Skin epidermis (tissue), 12 donors: ENCODE measurements around the gene HOXA11.

Experiments
- H3K27ac ChIP-seq, 21 experiments: fragments of 200-600 bp; sonication (generic) in 11 of 21; one replicate each; pipeline ENCODE4 v1.5.0; 2020; ENCODE audit warnings: mild to moderate bottlenecking in 3 of 21, inconsistent platforms in 2 of 21, moderate library complexity in 2 of 21
- H3K4me3 ChIP-seq, 7 experiments: fragments of 200-600 bp; sonication (generic) in 2 of 7; one replicate each; pipeline ENCODE4 v1.5.0; 2020; ENCODE audit warnings: inconsistent platforms in 2 of 7, mild to moderate bottlenecking in 2 of 7, moderate library complexity in 1 of 7

HOXA11 gene

DNA sequence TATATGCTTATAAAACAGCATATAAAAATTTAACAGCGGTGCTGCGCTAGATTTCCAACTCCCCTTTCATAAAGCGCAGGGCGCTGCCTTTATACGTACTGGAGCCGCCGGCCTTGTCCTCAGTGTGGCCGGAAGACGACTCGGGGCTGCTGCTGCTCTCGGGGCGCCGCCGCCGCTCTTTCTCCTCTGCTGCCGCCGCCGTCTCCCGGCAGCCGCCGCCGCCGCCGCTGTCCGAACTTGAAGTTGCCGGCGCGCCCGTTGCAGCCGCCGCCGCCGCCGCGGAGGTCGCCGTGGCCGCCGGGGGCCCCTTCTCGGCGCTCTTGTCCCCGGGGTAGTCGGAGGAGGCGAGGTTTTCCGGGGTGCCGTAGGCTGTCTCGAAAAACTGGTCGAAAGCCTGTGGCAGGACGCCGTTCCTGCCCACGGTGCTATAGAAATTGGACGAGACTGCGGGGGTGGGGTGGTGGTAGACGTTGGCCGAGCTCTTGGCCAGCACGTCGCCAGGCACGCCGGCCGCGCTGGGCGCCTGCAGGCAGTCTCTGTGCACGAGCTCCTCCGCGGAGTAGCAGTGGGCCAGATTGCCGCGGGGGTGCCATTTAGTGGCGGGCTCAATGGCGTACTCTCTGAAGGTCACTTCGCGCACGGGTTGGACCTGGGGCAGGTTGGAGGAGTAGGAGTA lies 557 bp downstream of the HOXA11 start:
- Histone ChIP-seq H3K27ac (peak overlapping the region in 10 of 21 experiments; percentile 21 to 81 (median 74)), H3K4me3 (peak overlapping the region; percentile 16 to 48 (median 41))

DNA sequence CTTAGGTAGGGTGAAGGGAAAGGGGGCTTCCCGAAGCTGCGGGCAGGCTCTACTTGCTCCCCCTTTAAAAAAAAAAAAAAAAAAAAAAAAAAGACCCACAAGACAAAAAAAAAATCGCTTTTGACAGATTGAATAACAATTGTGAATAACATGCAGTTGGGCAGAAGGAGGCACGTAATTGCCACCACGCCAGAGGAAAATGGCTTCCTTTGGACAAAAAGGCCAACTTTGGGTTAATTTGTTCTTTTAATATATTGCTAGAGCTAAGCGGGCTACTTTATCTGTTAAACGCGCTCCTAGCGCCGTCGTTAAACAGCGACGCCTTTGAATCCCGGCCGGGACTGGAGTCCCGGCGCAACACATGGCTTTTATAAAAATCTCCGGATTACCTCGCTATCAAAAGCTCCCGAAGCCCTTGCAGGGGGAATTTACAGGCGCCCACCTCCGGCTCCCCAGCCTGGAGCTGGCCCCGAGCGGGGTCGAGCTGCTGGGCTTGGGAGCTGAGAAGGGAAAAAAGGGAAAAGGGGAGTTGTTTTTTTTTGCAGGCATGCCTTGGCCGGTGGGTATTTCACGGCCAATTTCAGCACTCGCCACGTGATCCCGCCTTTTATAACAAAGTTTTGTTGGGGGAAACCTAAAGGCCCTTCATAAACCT lies 1.2 kb downstream of the HOXA11 start:
- Histone ChIP-seq H3K4me3 (peak overlapping the region; percentile 16 to 48 (median 41)), H3K27ac (peak overlapping the region in 10 of 21 experiments; percentile 21 to 81 (median 74))

DNA sequence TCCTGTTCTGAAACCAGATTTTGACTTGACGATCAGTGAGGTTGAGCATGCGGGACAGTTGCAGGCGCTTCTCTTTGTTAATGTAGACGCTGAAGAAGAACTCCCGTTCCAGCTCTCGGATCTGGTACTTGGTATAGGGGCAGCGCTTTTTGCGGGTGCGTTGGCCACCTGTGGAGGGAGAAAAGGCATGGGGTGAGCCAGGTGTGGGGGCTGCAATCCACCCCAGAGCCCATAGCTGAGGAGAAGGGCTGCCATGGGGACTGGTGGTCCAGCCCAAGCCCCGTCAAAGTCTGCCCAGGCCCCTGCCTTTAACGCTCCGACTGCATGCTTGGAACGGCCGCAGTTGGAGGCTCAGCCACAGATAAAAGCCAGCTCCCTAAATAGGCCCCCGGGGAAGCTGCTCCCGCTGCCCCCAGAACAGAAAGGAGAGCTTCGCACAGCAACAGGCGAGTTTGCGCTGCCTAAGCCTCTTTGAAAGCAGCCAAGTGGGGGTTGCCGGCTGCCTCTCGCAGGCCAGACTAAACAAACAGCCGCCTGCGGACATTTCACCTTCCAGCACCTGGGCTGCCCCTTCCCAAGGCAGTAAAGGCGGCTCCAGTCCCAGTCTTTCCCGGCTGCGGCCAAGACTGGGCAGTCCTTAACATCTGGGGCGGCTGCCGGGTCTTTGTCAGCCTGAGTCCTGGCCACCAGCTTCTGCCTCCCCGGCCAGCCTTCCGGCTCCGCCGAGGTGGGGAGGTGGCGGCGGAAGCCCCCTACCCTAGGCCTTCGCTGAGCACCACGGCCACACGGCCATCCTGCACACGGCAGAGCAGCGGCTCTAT lies 2.0 kb downstream of the HOXA11 start:
- peak overlapping the region in 7 of 21 experiments; percentile 27 to 81 (median 74) for H3K27ac ChIP-seq
- peak overlapping the region in 4 of 7 experiments; percentile 8 to 48 (median 44) for H3K4me3 ChIP-seq

- H3K27ac ChIP-seq: peak overlapping the region in 1 of 21 experiments; percentile 31
- peak overlapping the region in 1 of 7 experiments; percentile 43 for H3K4me3 ChIP-seq
Observed at GRCh38 chr7:27182285-27182841, 2.7 kb downstream of the HOXA11 start.

GRCh38 chr7:27181795-27182275 lies 3.2 kb downstream of the HOXA11 start:
- H3K27ac ChIP-seq: peak overlapping the region in 1 of 21 experiments; percentile 31
- no peak overlapping the region for H3K4me3 ChIP-seq

DNA sequence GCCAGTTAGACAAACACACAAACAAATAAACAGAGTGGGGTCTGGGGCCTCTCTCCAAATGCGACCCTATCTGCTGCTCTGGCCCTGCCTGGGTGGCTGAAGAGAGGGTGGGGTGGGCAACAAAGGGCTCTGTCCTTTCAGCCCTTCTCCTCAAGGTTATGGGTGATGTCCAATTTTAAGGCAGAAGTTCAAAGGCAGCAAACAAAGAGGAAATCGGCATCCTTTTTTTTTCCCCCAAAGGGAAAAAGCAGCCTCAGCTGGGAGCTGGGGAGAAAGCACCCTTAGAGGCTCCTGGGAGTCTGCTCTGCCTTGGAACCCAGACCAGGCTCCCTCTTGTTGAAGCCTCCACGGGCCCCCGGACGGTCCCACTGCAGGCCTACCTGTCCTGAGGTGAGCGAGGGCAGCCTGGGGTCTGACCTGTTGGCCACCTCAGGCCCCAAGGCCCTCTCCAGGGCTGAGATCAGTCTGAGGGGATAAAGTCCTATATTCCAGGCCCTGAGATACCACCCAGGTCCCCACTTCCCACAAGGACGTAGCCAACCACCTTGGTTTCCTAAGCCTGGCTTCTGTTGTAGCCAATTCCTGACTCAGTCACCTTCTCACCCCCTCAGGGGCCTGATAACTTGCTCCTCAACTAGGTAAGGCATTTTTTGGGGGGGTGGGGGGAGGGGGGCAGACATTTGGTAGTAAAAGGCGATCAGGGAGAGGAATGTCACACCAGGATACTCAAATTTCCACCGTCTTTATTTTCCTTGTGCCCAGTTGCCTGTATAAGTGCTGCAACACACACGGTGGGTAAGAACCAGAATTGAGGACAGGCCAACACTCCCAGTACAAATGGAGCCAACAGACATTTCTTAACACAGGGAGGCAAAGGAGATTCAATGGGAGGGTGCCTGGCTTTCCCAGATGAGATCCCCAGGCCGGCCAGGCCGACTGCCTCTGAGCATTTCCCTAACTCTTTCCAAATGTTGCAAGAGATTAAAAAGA lies 4.3 kb downstream of the HOXA11 start:
- Histone ChIP-seq H3K4me3 (no peak overlapping the region), H3K27ac (peak overlapping the region in 8 of 21 experiments; percentile 38 to 93 (median 54))

GRCh38 chr7:27179503-27180430 lies 5.3 kb downstream of the HOXA11 start:
- peak overlapping the region in 8 of 21 experiments; percentile 52 to 93 (median 66) for H3K27ac ChIP-seq
- peak overlapping the region in 2 of 7 experiments; percentile 3 to 25 for H3K4me3 ChIP-seq

DNA sequence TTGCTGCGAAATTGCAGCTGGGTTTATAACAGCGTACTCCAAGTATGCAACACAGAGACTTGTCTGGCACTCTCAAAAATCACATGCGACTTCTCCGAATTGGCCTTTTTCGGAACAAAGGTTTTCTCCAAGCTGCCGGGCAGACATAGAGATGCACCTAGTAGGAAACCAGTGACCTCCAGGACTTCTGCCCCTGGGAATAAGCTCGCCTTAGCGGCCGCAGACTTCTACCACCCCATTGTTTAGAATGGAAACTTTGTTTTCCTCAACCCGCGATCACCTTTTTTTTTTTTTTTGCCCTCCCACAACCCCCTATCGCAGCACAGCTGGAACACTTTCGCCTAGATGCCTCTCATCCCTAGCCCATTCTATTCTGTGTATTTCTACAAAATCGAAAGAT lies 6.0 kb downstream of the HOXA11 start:
- peak overlapping the region in 1 of 7 experiments; percentile 25 for H3K4me3 ChIP-seq
- peak overlapping the region in 7 of 21 experiments; percentile 54 to 93 (median 72) for H3K27ac ChIP-seq

- H3K4me3 ChIP-seq: peak overlapping the region in 1 of 7 experiments; percentile 25
Observed at GRCh38 chr7:27178366-27178765, 6.7 kb downstream of the HOXA11 start.

DNA sequence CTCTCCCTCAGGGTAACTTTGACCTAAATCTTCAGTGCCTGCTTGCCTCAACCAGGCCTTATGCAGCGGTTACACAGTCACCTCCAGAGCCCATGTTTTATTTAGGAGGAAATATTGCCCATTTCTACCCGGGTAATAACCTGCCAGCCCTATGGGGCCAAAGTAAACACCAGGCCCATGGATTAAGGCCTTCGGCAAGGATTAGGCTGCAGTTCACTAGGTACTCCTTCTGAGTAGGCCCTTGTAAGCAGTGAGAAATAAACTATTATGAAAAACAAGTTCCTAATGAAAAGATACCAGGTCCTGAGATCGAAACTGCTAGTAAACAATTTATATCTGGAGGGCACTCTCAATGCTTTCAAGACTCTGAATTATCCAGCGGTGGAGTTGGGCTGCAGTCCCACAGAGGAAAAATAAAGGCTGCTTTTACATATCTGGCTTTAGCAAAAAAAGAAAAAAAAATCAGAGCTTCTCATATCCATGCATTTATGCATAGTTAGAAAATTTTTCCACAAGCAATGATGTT lies 7.2 kb downstream of the HOXA11 start:
- peak overlapping the region in 7 of 21 experiments; percentile 39 to 97 (median 84) for H3K27ac ChIP-seq
- H3K4me3 ChIP-seq: peak overlapping the region in 1 of 7 experiments; percentile 4

More at GRCh38 chr7:27178366-27178765, 6.7 kb downstream of the HOXA11 start:
- peak overlapping the region in 3 of 21 experiments; percentile 54 to 93 (median 72) for H3K27ac ChIP-seq

DNA sequence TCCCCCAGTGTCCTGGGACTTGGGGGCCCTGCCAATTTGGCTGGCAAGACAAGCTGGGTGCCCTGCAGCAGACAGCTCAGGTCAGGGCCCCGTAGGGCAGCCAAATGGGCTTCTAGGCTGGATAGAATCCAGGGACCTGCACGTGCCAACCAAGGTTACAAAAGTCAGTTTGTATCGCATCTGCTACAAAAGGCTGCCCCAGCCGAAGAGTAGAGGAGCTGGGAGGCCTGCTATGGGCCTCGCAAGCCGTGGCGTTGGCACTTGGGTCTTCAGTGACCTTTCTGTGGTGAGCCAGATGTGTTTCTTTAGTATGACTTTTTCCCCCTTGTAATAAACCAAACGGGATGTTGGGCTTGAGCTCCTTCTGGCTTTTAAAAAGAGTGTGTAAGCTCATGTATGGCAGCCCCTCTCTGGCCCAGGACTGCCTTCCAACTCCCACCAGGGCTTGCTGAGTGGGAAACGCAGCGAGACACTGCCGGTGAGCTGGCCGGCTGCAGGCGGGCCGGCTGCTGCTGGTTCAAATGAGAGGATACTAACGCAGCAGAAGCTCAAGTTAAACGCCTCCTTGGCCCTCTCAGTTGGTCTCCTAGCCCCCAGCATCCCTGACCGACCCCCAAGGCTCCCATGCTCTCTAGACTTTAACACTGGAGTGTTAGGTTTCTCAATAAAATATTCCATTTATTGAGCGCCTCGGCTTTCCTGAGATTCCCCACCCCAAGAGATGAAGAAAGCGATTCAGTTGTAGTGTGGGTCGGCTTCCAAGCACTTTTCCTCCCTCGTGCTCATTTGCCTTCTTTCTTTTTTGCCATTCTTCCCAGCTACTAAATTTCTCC lies 7.9 kb downstream of the HOXA11 start:
- peak overlapping the region in 7 of 21 experiments; percentile 39 to 97 (median 84) for H3K27ac ChIP-seq
- H3K4me3 ChIP-seq: peak overlapping the region in 1 of 7 experiments; percentile 4

GRCh38 chr7:27176524-27176845 lies 8.5 kb downstream of the HOXA11 start:
- Histone ChIP-seq H3K4me3 (no peak overlapping the region), H3K27ac (peak overlapping the region in 7 of 21 experiments; percentile 39 to 97 (median 84))

GRCh38 chr7:27175626-27176523 lies 9.2 kb downstream of the HOXA11 start:
- peak overlapping the region in 8 of 21 experiments; percentile 26 to 97 (median 84) for H3K27ac ChIP-seq
- peak overlapping the region in 1 of 7 experiments; percentile 13 for H3K4me3 ChIP-seq

GRCh38 chr7:27174874-27175625 lies 10.0 kb downstream of the HOXA11 start:
- H3K4me3 ChIP-seq: peak overlapping the region in 1 of 7 experiments; percentile 44
- H3K27ac ChIP-seq: peak overlapping the region in 8 of 21 experiments; percentile 26 to 97 (median 84)
